Activated CD4-positive, alpha-beta T cell treated with anti-CD3 and anti-CD28 coated beads, Interleukin-2, amount 50 U/mL, for 4 hours (primary cell): ENCODE data around the gene KRTCAP2.
A peak's percentile ranks its signal among the peaks of the same experiment; 100 is the strongest.
"Not testable (repeated sequence)": the region's sequence is repeated elsewhere in the genome, so short reads cannot be mapped to it uniquely, and the experiment has no call there.

Experiments
- DNase-seq, 2 experiments: peaks; one replicate each; pipeline ENCODE4 v3.0.0-alpha.2; 2020

The KRTCAP2 gene

GRCh38 chr1:155167166-155168104 lies 5.7 kb downstream of the KRTCAP2 start:
- peak; percentile 82 for DNase-seq

- no peak for DNase-seq
These were observed 6.5 kb downstream of the KRTCAP2 start for GRCh38 chr1:155166471-155167165.

- no peak for DNase-seq
These were observed 7.0 kb downstream of the KRTCAP2 start for GRCh38 chr1:155166051-155166470.

DNA sequence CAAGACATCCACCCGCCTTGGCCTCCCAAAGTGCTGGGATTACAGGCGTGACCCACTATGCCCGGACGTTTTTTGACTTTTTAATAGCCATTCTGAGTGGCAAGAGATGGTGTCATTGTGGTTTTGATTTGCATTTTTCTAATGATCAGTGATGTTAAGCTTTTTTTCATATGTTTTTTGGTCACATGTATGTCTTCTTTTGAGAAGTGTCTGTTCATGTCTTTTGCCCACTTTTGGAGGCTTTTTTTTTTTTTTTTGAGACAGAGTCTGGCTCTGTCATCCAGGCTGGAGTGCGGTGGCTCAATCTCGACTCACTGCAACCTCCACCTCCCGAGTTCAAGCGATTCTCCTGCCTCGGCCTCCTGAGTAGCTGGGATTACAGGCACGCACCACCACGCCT lies 8.5 kb downstream of the KRTCAP2 start:
- not testable (repeated sequence) for DNase-seq

DNA sequence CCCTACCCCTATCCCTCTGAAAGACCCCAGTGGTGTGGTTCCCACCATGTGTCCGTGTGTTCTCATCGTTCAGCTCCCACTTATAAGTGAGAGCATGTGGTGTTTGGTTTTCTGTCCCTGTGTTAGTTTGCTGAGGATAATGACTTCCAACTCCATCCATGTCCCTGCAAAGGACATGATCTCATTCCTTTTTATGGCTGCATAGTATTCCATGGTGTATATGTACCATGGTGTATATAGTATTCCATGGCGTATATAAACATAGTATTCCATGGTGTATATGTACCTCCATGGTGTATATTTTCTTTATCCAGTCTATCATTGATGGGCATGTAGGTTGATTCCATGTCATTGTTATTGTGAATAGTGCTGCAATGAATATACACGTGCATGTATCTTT lies 9.3 kb downstream of the KRTCAP2 start:
- not testable (repeated sequence) for DNase-seq

- not testable (repeated sequence) for DNase-seq
These were observed 10.5 kb downstream of the KRTCAP2 start for GRCh38 chr1:155162631-155163030.

DNA sequence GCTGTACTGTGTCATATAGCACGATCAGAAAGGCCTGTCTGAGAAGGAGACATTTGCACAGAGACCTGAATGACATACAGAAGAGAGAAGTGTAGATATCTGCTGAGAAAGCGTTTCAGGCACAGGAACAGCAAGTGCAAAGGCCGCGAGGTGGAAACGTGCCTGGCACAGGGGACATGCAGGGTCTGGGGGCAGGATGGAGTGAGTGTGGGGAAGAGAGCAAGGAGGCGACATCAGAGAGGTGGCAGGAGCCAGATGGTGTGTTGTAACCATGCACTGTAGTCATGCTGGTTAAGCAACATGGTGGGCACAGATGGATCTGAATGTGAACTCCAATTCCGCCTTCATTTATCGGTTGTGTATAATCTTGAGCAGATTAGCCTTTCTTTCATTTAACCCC lies 13.0 kb downstream of the KRTCAP2 start:
- no peak for DNase-seq

DNA sequence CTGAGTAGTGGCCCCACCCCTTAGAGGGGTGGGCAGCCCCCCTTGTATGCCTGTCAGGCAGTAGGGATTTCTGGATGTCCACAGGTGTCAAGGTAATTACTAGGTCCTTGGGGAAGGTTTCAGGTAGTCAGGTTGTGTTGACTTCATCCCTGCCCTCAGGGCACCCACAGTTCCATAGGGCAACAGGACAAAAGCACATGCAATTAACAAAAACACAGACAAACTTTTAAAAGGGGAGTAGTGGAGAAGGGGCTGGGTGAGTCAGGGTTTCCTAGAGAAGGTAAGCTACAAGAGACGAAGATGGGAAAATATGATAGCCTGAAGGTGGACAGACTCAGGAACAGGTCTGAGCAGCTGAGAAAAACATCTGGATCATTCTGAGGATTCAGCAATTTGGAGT lies 14.1 kb downstream of the KRTCAP2 start:
- DNase-seq = no peak

DNA sequence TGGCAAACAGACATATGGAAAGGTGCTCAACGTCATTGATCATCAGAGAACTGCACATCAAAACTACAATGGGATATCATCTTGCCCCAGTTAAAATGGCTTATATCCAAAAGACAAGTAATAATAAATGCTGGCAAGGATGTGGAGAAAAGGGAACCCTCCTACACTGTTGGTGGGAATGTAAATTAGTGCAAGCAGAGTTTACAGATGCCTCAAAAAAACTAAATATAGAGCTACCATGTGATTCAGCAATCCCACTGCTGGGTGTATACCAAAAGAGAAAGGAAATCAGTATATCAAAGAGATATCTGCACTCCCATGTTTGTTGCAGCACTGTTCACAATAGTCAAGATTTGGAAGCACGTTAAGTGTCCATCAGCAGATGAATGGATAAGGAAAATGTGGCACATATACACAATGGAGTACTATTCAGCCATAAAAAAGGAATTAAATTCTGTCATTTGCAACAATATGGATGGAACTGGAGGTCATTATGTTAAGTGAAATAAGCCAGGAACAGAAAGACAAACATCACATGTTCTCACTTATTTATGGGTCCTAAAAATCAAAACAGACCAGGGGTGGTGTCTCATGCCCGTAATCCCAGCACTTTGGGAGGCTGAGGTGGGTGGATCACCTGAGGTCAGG lies 17.0 kb downstream of the KRTCAP2 start:
- DNase-seq = not testable (repeated sequence)

DNA sequence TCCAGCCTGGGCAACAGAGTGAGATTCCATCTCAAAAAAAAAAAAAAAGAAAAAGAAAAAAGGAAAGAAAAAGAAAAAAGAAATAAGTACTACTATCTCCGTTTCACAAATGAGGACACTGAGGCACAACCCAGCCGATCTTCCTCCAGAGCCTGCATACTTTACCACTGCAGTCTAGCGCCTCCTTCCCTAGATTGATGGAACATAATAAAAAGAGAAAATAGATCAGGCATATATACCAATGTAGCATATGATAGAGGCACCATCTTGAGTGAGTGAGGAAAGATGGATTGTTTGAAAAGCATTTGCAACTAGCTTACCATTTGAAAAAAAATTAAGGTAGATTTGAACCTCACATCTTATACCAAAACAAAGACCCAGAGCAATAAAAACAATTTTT lies 27.6 kb downstream of the KRTCAP2 start:
- no peak for DNase-seq

DNA sequence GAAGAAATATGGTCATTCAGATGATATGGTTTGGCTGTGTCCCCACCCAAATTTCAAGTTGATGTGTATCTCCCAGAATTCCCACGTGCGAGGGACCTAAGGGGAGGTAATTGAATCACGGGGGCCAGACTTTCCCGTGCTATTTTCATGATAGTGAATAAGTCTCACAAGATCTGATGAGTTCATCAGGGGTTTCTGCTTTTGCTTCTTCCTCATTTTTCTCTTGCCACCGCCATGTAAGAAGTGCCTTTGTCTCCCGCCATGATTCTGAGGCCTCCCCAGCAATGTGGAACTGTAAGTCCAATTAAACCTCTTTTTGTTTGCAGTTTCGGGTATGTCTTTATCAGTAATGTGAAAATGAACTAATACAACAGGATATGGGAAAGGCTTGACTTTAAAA lies 31.4 kb downstream of the KRTCAP2 start:
- DNase-seq = no peak

- DNase-seq = no peak
These were observed 32.5 kb downstream of the KRTCAP2 start for GRCh38 chr1:155140630-155140953.

GRCh38 chr1:155139895-155140629 lies 33.0 kb downstream of the KRTCAP2 start, which contains the start of gene DPM3:
Gene DPM3, minus strand, starts transcription at chr1:155140531. Its CDS starts 291 bp downstream, at chr1:155140240.
- peak; percentile 88 to 89 for DNase-seq

DNA sequence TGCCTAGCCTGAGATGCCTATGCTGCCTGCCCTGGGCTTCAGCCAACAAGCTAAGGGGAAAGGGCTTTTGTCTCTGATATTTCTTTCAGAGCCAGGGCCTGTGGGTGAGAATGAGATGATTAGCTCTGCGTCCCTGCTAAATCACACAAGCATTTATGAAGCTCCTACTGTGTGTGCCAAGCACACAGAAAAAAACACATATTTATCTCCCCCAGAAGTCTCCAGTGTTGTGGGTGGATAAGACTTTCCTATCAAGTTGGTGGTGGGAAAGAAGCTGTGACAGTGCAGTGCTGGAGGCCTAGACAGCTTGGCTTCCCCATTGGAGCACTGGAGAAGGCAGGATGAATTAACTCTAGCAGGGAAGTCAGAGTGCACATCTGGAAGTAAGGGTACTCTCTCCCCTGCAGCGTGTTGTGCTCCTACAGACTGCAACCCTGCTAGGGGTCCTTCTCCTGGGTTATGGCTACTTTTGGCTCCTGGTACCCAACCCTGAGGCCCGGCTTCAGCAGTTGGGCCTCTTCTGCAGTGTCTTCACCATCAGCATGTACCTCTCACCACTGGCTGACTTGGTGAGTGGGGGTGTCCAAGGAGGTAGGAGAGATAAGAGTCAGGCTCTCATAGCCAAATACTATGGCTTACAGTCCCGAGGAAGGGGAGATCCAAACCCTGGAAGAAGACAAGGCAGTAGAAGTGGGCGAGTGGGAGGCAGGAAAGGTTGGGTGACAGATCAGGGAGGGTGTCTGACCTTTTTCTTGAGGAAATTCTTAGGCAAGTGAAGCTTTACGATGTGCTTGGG lies 35.8 kb downstream of the KRTCAP2 start:
- no peak for DNase-seq

- no peak for DNase-seq
These were observed 36.4 kb downstream of the KRTCAP2 start for GRCh38 chr1:155136748-155137147.

DNA sequence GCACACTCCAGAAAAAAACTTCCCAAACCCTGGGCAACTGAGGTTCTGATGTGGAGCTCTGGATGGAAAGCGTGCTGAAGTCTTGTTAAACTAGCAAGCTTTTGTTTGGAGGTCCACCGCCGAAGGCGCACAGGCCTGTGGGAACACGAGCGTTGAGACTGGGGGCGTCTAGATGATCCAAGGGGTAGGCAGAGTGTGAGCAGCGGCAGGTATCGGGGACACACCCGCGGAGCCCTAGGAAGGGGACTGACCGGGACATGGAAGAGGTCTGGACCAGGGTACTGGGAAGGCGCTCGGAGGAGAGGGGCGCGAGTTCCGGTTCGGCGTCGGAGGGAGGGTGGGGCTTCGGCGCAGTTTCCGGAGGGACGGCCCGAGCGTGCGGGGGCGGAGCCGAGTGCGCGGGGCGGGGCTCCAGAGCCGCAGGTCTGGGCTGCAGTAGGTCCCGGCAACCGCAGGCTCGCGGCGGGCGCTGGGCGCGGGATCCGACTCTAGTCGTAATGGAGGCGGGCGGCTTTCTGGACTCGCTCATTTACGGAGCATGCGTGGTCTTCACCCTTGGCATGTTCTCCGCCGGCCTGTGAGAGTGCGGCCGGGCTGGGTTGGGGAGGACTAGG lies 37.6 kb downstream of the KRTCAP2 start, which contains the start of gene SLC50A1:
Gene SLC50A1 (plus strand): TSS at position 438 of the 614 bp plus-strand sequence. CDS start 60 bp downstream, at position 498.
- peak; percentile 84 for DNase-seq

GRCh38 chr1:155134880-155135414 lies 38.2 kb downstream of the KRTCAP2 start:
- DNase-seq = peak; percentile 73 to 77

GRCh38 chr1:155134322-155134721 lies 38.8 kb downstream of the KRTCAP2 start:
- no peak for DNase-seq

DNA sequence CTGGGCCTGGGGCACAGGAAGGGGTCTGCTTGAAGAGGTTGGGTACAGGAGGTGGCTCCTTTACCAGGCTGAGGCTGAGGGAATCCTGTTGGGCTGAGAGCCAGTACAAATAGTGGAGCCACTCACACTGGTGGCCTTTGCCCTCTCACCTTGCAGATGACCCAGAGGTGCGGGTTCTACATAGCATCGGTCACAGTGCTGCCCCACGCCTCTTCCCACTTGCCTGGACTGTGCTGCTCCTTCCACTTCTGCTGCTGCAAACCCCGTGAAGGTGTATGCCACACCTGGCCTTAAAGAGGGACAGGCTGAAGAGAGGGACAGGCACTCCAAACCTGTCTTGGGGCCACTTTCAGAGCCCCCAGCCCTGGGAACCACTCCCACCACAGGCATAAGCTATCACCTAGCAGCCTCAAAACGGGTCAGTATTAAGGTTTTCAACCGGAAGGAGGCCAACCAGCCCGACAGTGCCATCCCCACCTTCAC lies 39.3 kb downstream of the KRTCAP2 start:
- no peak for DNase-seq

GRCh38 chr1:155131856-155132255 lies 41.2 kb downstream of the KRTCAP2 start:
- no peak for DNase-seq

- DNase-seq = no peak
These were observed 41.8 kb downstream of the KRTCAP2 start for GRCh38 chr1:155131285-155131684.
